ENCODE results near the gene B3GALT6. TPM values are rescaled to one million over a fixed set of nuclear protein-coding genes. Genes with fewer than 3 reads are reported as not detected.
"Not testable (repeated sequence)": the region's sequence is repeated elsewhere in the genome, so short reads cannot be mapped to it uniquely, and the experiment has no call there.

B3GALT6 gene
- 10 to 100 TPM; 12.1 to 21.2 (median 15.6) TPM for polyA plus RNA-seq (ENCODE audit: insufficient read length in 10 of 10)
- long read RNA-seq, donor 1, transcript B3GALT6-201 (1 exons, 2,783 nt): major isoform, 27 of 33 reads
- long read RNA-seq, donor 1, transcript B3GALT6-202 (1 exons, 2,816 nt): minor isoform, 6 of 33 reads
- long read RNA-seq, donor 1, partial matches to known transcripts: 0 of 33 reads
- long read RNA-seq, donor 1, other reads (novel, unspliced or antisense): 0 of 33 reads
- long read RNA-seq, donor 2, transcript B3GALT6-201 (1 exons, 2,783 nt): major isoform, 30 of 37 reads
- long read RNA-seq, donor 2, transcript B3GALT6-202 (1 exons, 2,816 nt): minor isoform, 7 of 37 reads
- long read RNA-seq, donor 2, partial matches to known transcripts: 0 of 37 reads
- long read RNA-seq, donor 2, other reads (novel, unspliced or antisense): 0 of 37 reads
- long read RNA-seq, donor 3: 0 reads
- long read RNA-seq, donor 4, transcript B3GALT6-201 (1 exons, 2,783 nt): major isoform, 19 of 28 reads
- long read RNA-seq, donor 4, transcript B3GALT6-202 (1 exons, 2,816 nt): minor isoform, 9 of 28 reads
- long read RNA-seq, donor 4, partial matches to known transcripts: 0 of 28 reads
- long read RNA-seq, donor 4, other reads (novel, unspliced or antisense): 0 of 28 reads
- long read RNA-seq, donor 5, transcript B3GALT6-202 (1 exons, 2,816 nt): minor isoform, 7 of 37 reads
- long read RNA-seq, donor 5, transcript B3GALT6-201 (1 exons, 2,783 nt): major isoform, 30 of 37 reads
- long read RNA-seq, donor 5, partial matches to known transcripts: 0 of 37 reads
- long read RNA-seq, donor 5, other reads (novel, unspliced or antisense): 0 of 37 reads
- long read RNA-seq, donor 6, transcript B3GALT6-201 (1 exons, 2,783 nt): major isoform, 33 of 44 reads
- long read RNA-seq, donor 6, transcript B3GALT6-202 (1 exons, 2,816 nt): minor isoform, 11 of 44 reads
- long read RNA-seq, donor 6, partial matches to known transcripts: 0 of 44 reads
- long read RNA-seq, donor 6, other reads (novel, unspliced or antisense): 0 of 44 reads
- long read RNA-seq, donor 7, transcript B3GALT6-202 (1 exons, 2,816 nt): minor isoform, 6 of 23 reads
- long read RNA-seq, donor 7, transcript B3GALT6-201 (1 exons, 2,783 nt): major isoform, 17 of 23 reads
- long read RNA-seq, donor 7, partial matches to known transcripts: 0 of 23 reads
- long read RNA-seq, donor 7, other reads (novel, unspliced or antisense): 0 of 23 reads
- long read RNA-seq, donor 8, transcript B3GALT6-202 (1 exons, 2,816 nt): minor isoform, 15 of 52 reads
- long read RNA-seq, donor 8, transcript B3GALT6-201 (1 exons, 2,783 nt): major isoform, 37 of 52 reads
- long read RNA-seq, donor 8, partial matches to known transcripts: 0 of 52 reads
- long read RNA-seq, donor 8, other reads (novel, unspliced or antisense): 0 of 52 reads
- long read RNA-seq, donor 9, partial matches to known transcripts: 0 of 4 reads
- long read RNA-seq, donor 9, other reads (novel, unspliced or antisense): 0 of 4 reads

DNA sequence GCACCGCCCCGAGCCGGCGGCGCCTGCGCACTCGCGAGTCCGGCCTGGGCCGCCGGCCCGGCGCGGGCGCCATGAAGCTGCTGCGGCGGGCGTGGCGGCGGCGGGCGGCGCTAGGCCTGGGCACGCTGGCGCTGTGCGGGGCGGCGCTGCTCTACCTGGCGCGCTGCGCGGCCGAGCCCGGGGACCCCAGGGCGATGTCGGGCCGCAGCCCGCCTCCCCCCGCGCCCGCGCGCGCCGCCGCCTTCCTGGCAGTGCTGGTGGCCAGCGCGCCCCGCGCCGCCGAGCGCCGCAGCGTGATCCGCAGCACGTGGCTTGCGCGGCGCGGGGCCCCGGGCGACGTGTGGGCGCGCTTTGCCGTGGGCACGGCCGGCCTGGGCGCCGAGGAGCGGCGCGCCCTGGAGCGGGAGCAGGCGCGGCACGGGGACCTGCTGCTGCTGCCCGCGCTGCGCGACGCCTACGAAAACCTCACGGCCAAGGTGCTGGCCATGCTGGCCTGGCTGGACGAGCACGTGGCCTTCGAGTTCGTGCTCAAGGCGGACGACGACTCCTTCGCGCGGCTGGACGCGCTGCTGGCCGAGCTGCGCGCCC lies at the start of gene B3GALT6:
B3GALT6 (plus strand) TSS at position 30 of the 588 bp plus-strand sequence; CDS start at position 72, 42 bp downstream.
- peak in 1 of 3 donors; percentile 37 for DNase-seq

DNA sequence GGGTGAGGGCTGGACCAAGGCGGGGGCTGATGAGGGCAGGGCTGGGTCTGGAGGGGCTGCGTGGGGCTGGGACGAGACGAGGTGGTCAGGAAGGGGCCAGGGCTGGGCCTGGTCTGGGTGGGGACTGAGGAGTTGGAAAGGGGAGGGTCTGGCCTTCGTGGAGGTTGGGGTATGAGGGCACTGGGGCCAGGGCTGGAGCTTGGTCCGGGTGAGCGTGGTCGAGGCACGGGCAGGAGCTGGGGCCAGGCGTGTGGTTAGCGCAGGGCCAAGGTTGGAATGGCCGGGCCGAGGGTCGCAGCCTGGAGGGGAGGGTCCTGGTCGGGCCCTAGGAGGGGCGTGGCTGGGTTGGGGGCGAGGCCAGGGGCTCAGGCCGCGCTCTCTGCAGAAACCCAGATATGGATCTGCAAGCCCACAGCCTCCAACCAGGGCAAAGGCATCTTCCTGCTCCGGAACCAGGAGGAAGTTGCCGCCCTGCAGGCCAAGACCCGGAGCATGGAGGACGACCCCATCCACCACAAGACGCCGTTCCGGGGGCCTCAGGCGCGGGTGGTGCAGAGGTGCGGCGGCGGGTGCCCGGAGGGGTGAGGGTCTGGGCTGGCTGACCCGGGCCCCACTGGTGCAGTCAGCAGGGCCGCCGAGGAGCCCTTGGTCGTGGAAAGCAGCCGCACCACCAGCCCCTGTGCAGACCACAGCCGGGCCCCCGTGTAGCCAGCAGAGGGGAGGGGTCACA lies 49.4 kb upstream of the B3GALT6 start:
- DNase-seq: no peak

DNA sequence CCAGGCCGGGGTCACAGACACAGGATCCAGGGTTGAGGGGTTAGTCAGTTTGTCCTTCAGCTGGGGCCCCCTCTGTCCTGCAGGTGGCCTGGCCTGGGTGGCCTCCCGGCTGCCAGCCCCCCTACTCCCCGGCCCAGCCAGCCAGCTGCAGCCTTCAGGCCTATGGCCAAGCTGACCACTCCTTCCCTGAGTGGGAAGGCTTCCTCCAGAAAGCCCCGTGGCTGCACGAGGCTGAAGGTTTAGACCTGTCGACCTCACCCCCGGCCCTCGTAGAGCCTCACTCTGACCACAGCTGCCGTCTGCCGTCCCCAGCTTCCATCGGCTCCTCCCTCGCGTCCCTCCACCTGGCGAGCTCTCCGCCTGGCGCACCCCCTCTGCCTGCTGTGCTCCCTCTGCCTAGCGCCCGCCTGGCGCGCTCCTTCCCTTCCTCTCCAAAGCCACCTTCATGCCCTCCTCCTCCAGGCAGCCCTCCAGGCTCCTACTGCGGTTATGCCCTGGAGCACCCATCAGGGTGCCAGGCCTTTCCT lies 48.8 kb upstream of the B3GALT6 start:
- DNase-seq: peak in 1 of 3 donors; percentile 70

DNA sequence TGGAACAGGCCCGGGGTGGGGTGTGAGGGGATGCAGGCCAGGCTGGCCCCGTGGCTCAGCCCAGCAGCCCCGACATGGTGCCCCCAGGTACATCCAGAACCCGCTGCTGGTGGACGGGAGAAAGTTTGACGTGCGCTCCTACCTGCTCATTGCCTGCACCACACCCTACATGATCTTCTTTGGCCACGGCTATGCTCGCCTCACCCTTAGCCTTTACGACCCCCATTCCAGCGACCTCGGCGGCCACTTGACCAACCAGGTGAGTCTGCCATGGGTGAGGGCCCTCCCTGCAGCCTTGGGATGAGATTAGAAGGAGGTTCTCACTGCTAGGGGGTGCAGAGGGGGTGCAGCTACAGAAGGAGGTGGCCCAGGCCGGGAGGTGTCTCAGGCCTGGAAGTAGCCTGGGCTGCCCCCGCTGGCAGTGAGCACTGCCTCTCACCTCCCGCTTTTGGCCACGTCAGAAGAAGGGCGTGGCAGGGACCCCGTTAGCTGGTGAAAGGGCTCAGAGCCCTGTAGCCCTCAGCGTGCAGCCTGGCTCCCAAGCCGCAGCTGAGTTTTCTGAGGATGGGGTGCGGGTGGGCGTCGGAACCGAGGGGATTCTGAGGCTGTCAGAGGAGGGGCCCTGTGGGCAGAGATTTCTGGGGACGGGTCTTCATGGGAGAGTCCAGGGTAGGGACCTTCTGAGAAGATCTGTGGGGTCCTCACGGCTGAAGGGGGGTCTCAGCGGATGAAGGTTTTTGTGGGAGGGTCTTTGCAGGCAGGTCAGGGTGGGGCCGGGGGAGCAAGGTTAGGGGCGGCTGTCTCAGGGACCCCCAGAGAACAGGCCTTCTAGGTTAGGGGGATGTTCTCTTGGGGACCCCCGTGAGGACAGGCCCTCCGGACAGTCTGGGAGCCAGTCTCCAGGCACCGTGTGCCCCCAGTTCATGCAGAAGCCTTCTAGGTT lies 47.9 kb upstream of the B3GALT6 start:
- DNase-seq: no peak

DNA sequence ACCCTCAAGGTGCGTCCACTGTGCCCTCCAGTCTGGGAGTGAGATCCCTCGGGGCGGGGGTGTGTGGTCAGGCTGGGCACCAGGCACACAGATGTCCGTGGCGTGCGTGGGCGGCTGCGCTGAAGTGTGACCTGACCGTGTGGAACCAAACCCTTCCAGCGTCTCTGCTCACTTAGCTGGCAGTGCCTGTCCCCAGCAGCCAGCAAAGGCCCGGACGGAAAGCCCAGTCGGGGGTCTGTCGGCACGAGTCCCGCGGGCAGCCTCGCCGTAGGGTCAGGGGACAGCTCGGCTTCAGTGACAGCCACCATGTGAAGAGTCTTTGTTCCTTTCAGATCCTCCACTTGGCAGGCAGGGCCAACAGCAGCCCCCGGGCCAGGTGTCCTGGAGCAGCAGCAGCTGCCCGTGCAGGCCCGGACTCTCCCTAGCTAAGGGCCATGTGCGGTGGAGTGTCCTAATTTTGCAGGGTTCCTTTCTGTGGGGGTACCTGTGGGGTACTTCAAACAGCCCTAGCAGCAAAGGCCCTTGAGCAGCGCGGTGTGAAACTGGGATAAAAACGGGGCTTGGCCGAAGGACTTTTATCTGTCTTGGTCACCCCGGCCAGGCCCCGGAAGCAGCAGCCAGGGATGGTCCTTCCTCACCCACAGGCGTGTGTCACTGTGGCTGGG lies 46.8 kb upstream of the B3GALT6 start:
- peak in 1 of 3 donors; percentile 29 for DNase-seq

DNA sequence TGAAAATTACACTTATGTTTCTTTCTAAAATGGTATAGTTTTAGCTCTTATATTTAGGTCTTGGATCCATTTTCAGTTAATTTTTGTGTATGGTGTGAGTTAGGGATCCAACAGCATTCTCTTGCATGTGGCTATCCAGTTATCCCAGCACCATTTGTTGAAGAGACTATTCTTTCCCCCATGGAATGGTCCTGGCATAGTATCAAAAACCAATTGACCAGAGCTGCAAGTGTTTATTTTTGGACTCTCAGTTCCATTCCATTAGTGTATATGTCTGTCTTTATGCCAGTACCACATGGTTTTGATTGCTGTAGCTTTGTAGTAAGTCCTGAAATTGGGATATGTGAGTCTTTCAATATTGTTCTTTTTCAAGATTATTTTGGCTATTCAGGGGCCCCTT lies 44.1 kb upstream of the B3GALT6 start:
- DNase-seq: no peak

DNA sequence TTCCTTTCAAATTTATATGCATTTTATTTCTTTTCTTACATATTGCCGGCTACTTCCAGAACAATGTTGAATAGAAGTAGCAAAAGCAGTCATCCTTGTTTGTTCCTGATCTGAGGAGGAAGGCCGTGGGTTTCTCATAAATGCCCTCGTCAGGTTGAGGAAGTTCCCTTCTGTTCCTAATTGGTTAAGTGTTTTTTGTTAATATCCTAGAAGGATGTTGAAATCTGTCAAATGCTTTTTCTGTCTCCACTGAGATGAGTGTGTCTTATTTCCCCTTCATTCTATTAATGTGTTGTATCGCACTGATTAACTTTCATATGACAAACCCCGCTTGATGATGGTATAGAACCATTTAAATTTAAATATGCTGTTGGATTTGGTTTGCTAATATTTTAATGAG lies 42.9 kb upstream of the B3GALT6 start:
- DNase-seq: no peak

DNA sequence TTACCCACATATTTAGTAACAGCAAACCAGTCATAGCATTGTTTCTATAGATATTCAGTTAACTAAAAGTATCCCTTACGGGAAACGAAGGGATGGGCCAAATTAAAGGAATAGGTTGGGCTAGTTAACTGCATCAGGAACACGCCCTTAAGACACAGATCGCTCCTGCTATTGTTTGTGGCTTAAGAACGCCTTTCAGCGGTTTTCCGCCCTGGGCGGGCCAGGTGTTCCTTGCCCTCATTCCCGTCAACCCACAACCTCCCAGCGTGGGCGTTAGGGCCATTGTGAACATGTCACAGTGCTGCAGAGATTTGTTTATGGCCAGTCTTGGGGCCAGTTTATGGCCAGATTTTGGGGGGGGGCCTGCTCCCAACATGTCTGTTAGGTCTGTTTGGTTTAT lies 40.3 kb upstream of the B3GALT6 start:
- no peak for DNase-seq

DNA sequence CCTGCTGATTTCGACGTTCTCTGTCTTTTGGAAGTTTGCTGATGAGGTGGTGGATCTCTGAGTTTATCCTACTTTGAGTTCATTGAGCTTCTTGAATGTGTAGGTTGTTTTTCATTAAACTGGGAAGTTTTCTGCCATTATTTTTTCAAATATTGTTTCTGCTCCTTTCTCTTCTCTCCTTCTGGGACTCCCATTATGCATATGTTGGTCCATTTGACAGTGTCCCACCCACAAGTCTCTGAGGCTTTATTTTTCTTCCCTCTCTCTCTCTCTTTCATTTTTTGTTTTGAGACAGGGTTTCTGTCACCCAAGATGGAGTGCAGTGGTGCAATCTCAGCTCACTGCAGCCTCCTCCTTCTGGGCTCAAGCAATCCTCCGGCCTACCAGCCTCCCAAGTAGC lies 37.3 kb upstream of the B3GALT6 start:
- DNase-seq: no peak

DNA sequence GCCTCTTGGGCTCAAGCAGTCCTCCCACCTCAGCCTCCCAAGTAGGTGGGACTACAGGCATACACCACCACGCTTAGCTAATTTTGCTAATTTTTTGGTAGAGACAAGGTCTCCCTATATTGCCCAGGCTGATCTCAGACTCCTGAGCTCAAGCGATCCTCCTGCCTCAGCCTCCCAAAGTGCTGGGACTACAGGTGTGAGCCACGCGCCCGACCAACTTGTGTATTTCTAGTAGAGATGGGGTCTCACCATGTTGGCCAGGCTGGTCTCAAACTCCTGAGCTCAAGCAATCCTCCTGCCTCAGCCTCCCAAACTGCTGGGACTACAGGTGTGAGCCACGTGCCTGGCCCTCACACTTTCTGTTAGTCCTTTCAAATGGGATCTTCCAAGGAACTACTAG lies 36.3 kb upstream of the B3GALT6 start:
- not testable (repeated sequence) for DNase-seq

DNA sequence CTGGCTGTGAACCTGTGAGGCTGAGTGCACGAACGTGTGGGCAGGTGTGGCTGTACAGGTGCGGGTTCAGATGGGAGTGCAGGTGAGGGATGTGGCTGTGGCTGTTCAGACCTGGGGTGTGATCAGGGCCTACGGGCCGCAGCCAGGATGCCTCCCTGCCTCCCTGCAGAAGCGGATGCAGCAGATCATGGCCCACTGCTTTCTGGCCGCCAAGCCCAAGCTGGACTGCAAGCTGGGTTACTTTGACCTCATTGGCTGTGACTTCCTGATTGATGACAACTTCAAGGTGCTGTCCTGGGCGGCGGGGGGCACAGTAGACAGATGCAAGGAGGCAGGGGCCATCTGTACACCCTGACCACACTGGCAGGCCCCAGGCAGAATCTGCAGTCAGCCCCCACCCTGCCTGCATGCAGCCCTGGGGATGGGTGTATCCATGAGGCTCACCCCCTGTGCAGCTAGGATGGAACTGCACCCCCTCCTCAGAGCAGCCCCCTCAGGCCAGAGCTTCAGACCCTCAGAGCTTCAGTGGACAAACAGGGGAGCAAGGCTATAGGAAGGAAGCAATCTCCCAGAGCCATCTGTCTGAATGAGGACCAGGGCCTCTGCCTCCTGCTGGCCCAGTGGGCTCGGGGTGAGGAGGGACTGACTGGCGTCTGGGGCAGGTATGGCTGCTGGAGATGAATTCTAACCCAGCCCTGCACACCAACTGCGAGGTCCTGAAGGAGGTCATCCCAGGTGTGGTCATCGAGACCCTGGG lies 35.4 kb upstream of the B3GALT6 start:
- DNase-seq: no peak

DNA sequence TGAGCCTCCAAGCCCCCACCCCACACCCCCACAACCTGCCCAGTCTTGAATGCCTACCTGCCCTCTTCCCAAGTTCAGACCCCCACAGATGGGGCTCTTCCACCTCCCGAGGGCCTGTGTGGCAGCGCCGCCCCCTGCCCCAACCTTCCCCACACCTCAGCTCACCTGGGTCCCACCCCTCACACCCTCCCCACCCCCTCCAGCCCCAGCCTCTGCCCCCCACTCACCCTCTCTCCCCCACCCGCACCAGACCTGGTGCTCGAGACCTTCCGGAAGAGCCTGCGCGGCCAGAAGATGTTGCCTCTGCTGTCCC lies 34.9 kb upstream of the B3GALT6 start:
- DNase-seq: no peak

DNA sequence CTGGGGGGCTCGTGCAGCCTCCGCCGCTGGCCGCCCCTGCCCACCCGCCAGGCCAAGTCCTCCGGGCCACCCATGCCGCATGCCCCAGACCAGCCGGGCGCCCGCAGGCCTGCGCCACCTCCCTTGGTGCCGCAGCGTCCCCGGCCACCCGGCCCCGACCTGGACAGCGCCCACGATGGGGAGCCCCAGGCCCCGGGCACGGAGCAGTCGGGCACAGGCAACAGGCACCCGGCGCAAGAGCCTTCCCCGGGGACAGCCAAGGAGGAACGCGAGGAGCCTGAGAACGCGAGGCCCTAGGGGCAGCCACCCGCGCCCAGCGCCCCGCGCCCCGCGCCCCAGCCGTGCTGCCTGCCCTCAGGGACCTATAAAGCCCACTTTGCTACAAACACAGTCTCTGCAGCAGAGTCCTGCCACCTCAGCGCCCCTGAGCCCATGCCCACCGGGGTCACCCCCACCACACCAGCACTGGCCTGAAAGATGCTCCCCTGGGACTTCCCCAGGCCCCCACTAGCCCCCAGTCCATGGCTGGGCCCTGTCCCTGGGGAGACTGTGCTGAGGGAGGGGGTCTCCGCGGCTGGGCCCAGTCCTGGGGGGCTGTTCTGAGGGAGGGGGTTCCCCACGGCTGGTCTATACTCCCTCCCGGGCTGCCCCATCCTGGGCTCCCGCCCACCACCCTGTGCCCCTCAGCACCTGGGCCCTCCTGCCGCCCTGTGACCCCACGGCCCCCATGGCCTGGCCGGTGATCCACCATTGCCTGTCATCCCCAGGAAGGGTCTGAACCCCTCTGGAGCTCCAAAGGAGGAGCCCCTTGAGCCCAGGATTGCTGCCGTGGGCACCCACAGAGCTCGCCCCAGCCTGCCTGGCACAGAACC lies 34.2 kb upstream of the B3GALT6 start:
- DNase-seq: no peak

DNA sequence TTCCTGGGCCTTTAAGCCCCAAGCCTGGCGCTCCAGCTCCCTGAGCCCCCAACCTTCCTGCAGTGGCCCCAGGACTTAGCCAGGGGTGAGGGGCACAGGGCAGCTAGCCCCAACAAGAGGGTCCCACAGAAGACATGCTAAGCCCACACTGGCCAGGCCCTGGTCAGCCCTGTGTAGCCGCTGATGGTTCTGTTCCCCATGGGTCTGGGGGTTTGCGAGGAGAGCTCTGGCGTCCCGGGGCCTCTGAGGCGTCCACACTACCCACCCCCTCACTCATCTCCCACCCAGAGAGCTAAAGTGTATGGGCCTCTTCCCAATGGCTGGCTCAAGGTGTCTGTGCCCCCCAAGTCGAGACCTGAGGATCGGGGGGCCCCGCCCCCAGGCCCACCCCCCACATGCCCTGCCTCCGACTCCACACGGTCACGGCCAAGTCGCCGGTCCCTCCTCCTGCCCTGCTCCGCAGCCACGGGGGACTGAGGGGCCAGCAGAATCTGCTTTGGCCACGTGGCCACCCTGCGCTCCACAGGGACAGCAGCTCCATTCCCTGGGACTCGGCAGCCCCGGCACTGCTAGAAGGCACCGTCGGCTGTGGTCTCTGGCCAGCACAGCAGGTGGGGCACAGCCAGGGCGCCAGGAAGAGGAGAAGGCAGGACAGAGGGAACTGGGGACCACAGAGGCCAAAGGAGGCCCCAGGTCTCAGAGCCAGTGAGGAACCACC lies 33.5 kb upstream of the B3GALT6 start:
- no peak for DNase-seq

DNA sequence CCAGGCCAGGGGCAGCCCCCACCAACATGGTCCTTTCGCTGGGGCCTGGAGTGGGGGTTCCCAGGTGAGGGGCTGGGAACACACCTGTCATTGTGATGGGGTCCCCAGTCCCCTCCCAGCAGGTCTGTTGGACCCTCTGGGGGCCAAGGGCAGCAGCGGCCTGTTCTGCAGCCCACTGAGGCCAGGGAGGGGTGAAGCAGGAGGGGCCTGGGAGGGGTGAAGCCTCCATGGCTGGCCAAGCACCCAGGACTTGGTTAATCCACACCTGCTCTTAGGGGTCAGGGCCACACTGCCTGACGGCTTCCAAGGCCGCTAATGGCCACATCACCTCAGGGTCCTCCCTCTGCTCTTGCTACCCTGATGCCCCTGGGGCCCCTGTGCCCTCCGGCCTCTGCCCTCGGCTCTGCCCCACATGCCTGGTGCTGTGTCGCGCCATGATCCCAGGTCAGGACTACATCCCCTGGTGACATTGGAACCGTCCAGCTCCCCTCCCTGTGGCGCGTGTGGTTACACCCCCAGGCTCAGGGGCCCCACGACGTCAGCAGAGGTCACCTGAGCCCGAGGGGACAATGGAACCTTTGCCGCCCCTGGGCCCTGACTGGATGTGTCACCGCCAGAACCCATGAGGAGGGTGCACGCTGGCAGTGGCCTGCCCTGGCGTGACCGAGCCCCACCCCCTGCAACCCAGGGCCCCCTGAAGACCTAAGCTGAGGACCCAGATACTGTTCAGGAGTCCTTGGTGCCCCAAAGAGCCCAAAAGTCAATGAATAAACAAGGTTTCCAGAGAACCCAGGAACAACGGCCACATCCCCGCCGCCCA lies 32.7 kb upstream of the B3GALT6 start:
- no peak for DNase-seq
